CD8-positive, alpha-beta memory T cell (primary cell): ENCODE measurements around the gene CDCA4. TPM values are rescaled to one million over a fixed set of nuclear protein-coding genes. Genes with fewer than 3 reads are reported as not detected.

Experiments
- CTCF ChIA-PET: fragments of 350-600 bp; sonication (Branson Sonifier 250); formaldehyde crosslinking; loops from one replicate; lab custom pipeline; 2021; ENCODE audit warnings: antibody characterized with exemption; lab: Charles Lee
- POLR2A ChIA-PET: fragments of 350-600 bp; sonication (Branson Sonifier 250); formaldehyde crosslinking; loops from one replicate; lab custom pipeline; 2021; ENCODE audit warnings: antibody characterized with exemption; lab: Charles Lee
- DNase-seq, 5 donors: peaks; one replicate each; pipeline versions ENCODE4 v3.0.0 to v3.0.0-alpha.2; 2020 to 2022; ENCODE audit warnings: mixed read lengths in 1 of 5
- H3K27ac ChIP-seq: one replicate; pipeline ENCODE4 v1.7.0; 2013; ENCODE audit warnings: low read depth, mild to moderate bottlenecking, low read length, moderate library complexity
- H3K27me3 ChIP-seq: 2 replicates; pipeline ENCODE4 v1.7.0; 2013; ENCODE audit warnings: low read length, mild to moderate bottlenecking; ENCODE audit not compliant: insufficient read depth, poor library complexity, severe bottlenecking
- H3K36me3 ChIP-seq: 2 replicates; pipeline ENCODE4 v1.7.0; 2013; ENCODE audit warnings: mild to moderate bottlenecking, low read length, moderate library complexity; ENCODE audit not compliant: insufficient read depth
- H3K4me1 ChIP-seq: 2 replicates; pipeline ENCODE4 v1.7.0; 2013; ENCODE audit warnings: mild to moderate bottlenecking, low read length, moderate library complexity; ENCODE audit not compliant: insufficient read depth
- H3K4me3 ChIP-seq: 2 replicates; pipeline ENCODE4 v1.7.0; 2013; ENCODE audit warnings: mild to moderate bottlenecking, low read length
- H3K9me3 ChIP-seq: 2 replicates; pipeline ENCODE4 v1.7.0; 2013; ENCODE audit warnings: mild to moderate bottlenecking, low read length
- H3K27ac Mint-ChIP-seq, 8 donors: one replicate each; pipeline ENCODE4 v1.8.0; 2020 to 2021; ENCODE audit warnings: mixed read lengths in 8 of 8, mild to moderate bottlenecking in 6 of 8, inconsistent platforms in 3 of 8, moderate library complexity in 3 of 8
- H3K27me3 Mint-ChIP-seq, 2 donors: one replicate each; pipeline ENCODE4 v1.8.0; 2020 to 2021; ENCODE audit warnings: mixed read lengths in 2 of 2, mild to moderate bottlenecking in 1 of 2, moderate library complexity in 1 of 2
- H3K36me3 Mint-ChIP-seq, 3 donors: one replicate each; pipeline ENCODE4 v1.8.0; 2020 to 2021; ENCODE audit warnings: mixed read lengths in 3 of 3, inconsistent platforms in 1 of 3, mild to moderate bottlenecking in 1 of 3
- H3K4me1 Mint-ChIP-seq, 3 donors: one replicate each; pipeline ENCODE4 v1.8.0; 2020 to 2021; ENCODE audit warnings: mixed read lengths in 3 of 3, inconsistent platforms in 1 of 3, mild to moderate bottlenecking in 1 of 3
- H3K4me3 Mint-ChIP-seq, 7 donors: one replicate each; pipeline ENCODE4 v1.8.0; 2020 to 2021; ENCODE audit warnings: mixed read lengths in 7 of 7, mild to moderate bottlenecking in 6 of 7, moderate library complexity in 4 of 7, inconsistent platforms in 2 of 7
- H3K9me3 Mint-ChIP-seq, 5 donors: one replicate each; pipeline ENCODE4 v1.8.0; 2020 to 2022; ENCODE audit warnings: mixed read lengths in 5 of 5, mild to moderate bottlenecking in 3 of 5, moderate library complexity in 2 of 5, inconsistent platforms in 1 of 5
- polyA plus RNA-seq: library from polyadenylated mRNA; unstranded; fragments of 300-500 nt; fragmentation: Illumina TruSeq; gene quantifications from one replicate; pipeline ENCODE4 v1.2.3, GENCODE V29; 2021
- total RNA-seq, 2 experiments: library from RNA; stranded (reverse); gene quantifications; one replicate each; pipeline ENCODE4 v1.2.3, GENCODE V29; 2021

The CDCA4 gene
- total and polyA plus RNA-seq, 3 experiments from 2014 or later, result 23.8 to 76.7 (median 73.0) TPM

- Histone ChIP-seq H3K27ac (no peak overlapping the region), H3K9me3 (no peaks in the 10 kb centered on the region), H3K36me3 (no peaks in the 10 kb centered on the region), H3K4me1 (no peaks in the 10 kb centered on the region), H3K4me3 (no peak overlapping the region), H3K27me3 (no peaks in the 10 kb centered on the region)
- peak overlapping the region in 1 of 8 donors; percentile 42 for H3K27ac Mint-ChIP-seq
- CTCF ChIA-PET, result interaction anchor here (1.0 kb wide), 1 partner anchor 46 kb away, joined by 4 read pairs; no protein-coding TSS in a partner anchor
- no peak overlapping the region for H3K4me3 Mint-ChIP-seq
- H3K9me3 Mint-ChIP-seq, result no peaks in the 10 kb centered on the region
- POLR2A ChIA-PET, result no interaction called here
- H3K36me3 Mint-ChIP-seq, result no peaks in the 10 kb centered on the region
- H3K27me3 Mint-ChIP-seq, result no peaks in the 10 kb centered on the region
- no peaks in the 10 kb centered on the region for H3K4me1 Mint-ChIP-seq
- no peak for DNase-seq
These were observed 21.5 kb downstream of the CDCA4 start for GRCh38 chr14:104999361-104999760.

DNA sequence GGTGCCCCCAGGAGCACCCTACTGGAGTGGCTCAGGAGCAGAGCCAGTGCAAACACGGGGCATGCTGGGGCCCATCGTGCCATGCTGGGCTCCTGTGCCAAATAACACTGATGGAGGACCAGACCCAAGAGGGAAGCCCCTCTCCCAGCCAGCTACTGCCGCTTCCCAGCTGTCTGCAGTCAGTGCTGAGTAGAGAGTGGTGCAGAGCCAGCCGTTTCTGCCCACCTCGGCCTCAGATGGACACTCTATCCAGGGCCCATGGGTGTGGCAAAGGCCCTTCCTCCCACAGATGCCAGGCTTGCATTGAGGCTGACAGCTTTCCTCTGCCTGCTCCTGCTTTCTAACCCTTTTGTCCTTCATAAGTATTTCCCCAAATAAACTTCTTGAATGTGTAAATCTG is 22.1 kb downstream of the CDCA4 start:
- Histone ChIP-seq H3K4me1 (no peaks in the 10 kb centered on the region), H3K9me3 (no peaks in the 10 kb centered on the region), H3K27me3 (no peaks in the 10 kb centered on the region), H3K4me3 (no peak overlapping the region), H3K36me3 (no peaks in the 10 kb centered on the region), H3K27ac (no peak overlapping the region)
- no peak for DNase-seq
- Mint-ChIP-seq H3K4me3 (no peak overlapping the region), H3K9me3 (no peaks in the 10 kb centered on the region), H3K27me3 (no peaks in the 10 kb centered on the region), H3K27ac (peak overlapping the region in 3 of 8 donors; percentile 38 to 50 (median 42)), H3K36me3 (no peaks in the 10 kb centered on the region), H3K4me1 (no peaks in the 10 kb centered on the region)
- CTCF ChIA-PET, result interaction anchor here (1.0 to 3.6 kb wide), 3 partner anchors 47 to 92 kb away, joined by 3 to 13 read pairs (median 4); no protein-coding TSS in a partner anchor
- POLR2A ChIA-PET, result no interaction called here

GRCh38 chr14:104996483-104996882 is 24.4 kb downstream of the CDCA4 start:
- no peaks in the 10 kb centered on the region for H3K4me1 ChIP-seq
- no peak overlapping the region for H3K27ac Mint-ChIP-seq
- DNase-seq, result no peak
- no peak overlapping the region for H3K4me3 ChIP-seq
- no peaks in the 10 kb centered on the region for H3K27me3 Mint-ChIP-seq
- H3K4me1 Mint-ChIP-seq, result no peaks in the 10 kb centered on the region
- H3K27ac ChIP-seq, result no peak overlapping the region
- no peaks in the 10 kb centered on the region for H3K9me3 Mint-ChIP-seq
- H3K9me3 ChIP-seq, result no peaks in the 10 kb centered on the region
- ChIA-PET CTCF (interaction anchor here (3.6 kb wide), 1 partner anchor 49 kb away, joined by 13 read pairs; no protein-coding TSS in a partner anchor), POLR2A (no interaction called here)
- no peaks in the 10 kb centered on the region for H3K36me3 Mint-ChIP-seq
- H3K36me3 ChIP-seq, result no peaks in the 10 kb centered on the region
- no peak overlapping the region for H3K4me3 Mint-ChIP-seq
- H3K27me3 ChIP-seq, result no peaks in the 10 kb centered on the region

GRCh38 chr14:104996032-104996431 is 24.9 kb downstream of the CDCA4 start:
- no peaks in the 10 kb centered on the region for H3K36me3 Mint-ChIP-seq
- H3K9me3 Mint-ChIP-seq, result no peaks in the 10 kb centered on the region
- CTCF ChIA-PET, result interaction anchor here (3.6 kb wide), 1 partner anchor 49 kb away, joined by 13 read pairs; no protein-coding TSS in a partner anchor

GRCh38 chr14:104994978-104995377 is 25.9 kb downstream of the CDCA4 start:
- Mint-ChIP-seq H3K4me1 (no peaks in the 10 kb centered on the region), H3K36me3 (no peaks in the 10 kb centered on the region), H3K27me3 (no peaks in the 10 kb centered on the region), H3K4me3 (no peak overlapping the region), H3K9me3 (no peaks in the 10 kb centered on the region), H3K27ac (no peak overlapping the region)
- DNase-seq, result no peak
- Histone ChIP-seq H3K4me1 (no peaks in the 10 kb centered on the region), H3K27me3 (no peaks in the 10 kb centered on the region), H3K4me3 (no peak overlapping the region), H3K9me3 (no peaks in the 10 kb centered on the region), H3K36me3 (no peaks in the 10 kb centered on the region), H3K27ac (no peak overlapping the region)
- POLR2A ChIA-PET, result no interaction called here
- CTCF ChIA-PET, result interaction anchor here (1.8 kb wide), 1 partner anchor 11 kb away, joined by 6 read pairs; no protein-coding TSS in a partner anchor

More at GRCh38 chr14:104996032-104996431, 24.9 kb downstream of the CDCA4 start:
- Mint-ChIP-seq H3K27me3 (no peaks in the 10 kb centered on the region), H3K27ac (no peak overlapping the region), H3K4me3 (no peak overlapping the region), H3K4me1 (no peaks in the 10 kb centered on the region)
- no peaks in the 10 kb centered on the region for H3K36me3 ChIP-seq
- H3K9me3 ChIP-seq, result no peaks in the 10 kb centered on the region
- POLR2A ChIA-PET, result no interaction called here
- no peak overlapping the region for H3K27ac ChIP-seq
- H3K4me1 ChIP-seq, result no peaks in the 10 kb centered on the region
- DNase-seq, result no peak
- no peak overlapping the region for H3K4me3 ChIP-seq
- no peaks in the 10 kb centered on the region for H3K27me3 ChIP-seq

DNA sequence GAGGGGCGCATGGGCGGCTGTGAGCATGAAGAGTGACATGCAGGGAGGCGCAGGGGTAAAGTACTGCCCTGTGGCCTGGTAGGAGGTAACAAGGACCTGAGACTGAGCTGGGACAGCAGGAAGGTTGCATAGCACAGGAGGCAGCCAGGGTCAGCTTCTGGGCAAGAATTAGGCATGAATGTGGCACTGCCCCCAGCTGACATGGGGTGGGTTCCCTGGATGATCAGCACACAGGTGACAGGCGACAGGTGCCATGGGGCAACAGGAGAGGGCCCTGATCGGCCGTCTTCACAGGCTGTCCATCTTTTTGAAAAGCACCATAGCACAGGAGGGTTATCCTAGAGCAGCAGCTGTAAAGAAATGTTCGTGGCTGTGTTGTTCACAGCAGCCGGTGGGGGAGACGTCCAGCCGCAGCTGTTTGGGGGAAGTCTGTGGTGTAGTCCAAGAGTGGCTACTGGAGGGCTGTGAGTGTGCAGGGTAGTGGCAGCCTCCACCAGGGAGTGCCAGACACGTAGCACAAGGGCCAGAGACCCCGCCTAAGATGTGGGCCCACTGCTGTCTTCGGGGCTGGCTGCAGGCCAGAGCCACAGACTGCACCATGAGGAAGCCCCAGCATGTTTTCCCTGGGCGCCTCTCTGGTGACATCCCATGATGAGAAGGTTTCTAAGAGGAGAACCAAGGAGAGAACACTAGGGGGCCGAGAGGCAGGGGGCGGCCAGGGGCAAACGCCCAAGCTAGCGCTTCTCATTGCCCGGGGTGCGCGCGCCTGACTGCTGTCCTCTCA is 26.9 kb downstream of the CDCA4 start:
- no peaks in the 10 kb centered on the region for H3K4me1 Mint-ChIP-seq
- no peaks in the 10 kb centered on the region for H3K36me3 Mint-ChIP-seq
- H3K36me3 ChIP-seq, result no peaks in the 10 kb centered on the region
- H3K9me3 ChIP-seq, result no peaks in the 10 kb centered on the region
- H3K27me3 Mint-ChIP-seq, result no peaks in the 10 kb centered on the region
- H3K4me1 ChIP-seq, result no peaks in the 10 kb centered on the region
- H3K27ac Mint-ChIP-seq, result peak overlapping the region in 1 of 8 donors; percentile 33
- no peak overlapping the region for H3K27ac ChIP-seq
- no peak overlapping the region for H3K4me3 Mint-ChIP-seq
- ChIA-PET CTCF (interaction anchor here (0.8 to 1.8 kb wide), 3 partner anchors 12 to 52 kb away, joined by 3 to 6 read pairs (median 3); no protein-coding TSS in a partner anchor), POLR2A (interaction anchor here (1.5 kb wide), 1 partner anchor 23 kb away, joined by 3 read pairs; no protein-coding TSS in a partner anchor)
- no peak for DNase-seq
- H3K4me3 ChIP-seq, result no peak overlapping the region
- no peaks in the 10 kb centered on the region for H3K9me3 Mint-ChIP-seq
- H3K27me3 ChIP-seq, result no peaks in the 10 kb centered on the region

DNA sequence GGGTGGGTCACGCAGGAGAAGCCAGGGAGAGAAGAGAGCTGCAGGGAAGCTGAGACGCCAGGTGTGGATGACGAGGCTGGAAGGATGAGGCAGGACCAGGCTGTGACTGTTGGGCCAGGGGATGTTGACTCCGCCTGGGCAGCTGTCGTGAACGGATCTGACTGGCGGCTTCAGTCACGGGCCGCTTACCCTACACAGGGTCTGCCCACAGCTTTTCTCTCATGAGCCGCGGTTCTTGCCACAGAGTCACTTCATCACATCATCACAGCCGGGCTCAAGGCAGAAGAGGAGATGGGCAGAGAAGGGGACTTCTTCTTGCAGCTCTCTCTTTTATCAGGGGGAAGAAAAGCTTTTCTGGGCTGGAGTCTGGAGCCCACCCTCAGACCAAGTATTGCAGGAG is 27.6 kb downstream of the CDCA4 start:
- Mint-ChIP-seq H3K27me3 (no peaks in the 10 kb centered on the region), H3K36me3 (no peaks in the 10 kb centered on the region), H3K4me3 (no peak overlapping the region), H3K27ac (peak overlapping the region in 2 of 8 donors; percentile 17 to 54), H3K9me3 (no peaks in the 10 kb centered on the region), H3K4me1 (no peaks in the 10 kb centered on the region)
- ChIA-PET CTCF (interaction anchor here (0.8 to 1.8 kb wide), 3 partner anchors 12 to 53 kb away, joined by 3 to 6 read pairs (median 3); no protein-coding TSS in a partner anchor), POLR2A (interaction anchor here (1.5 kb wide), 1 partner anchor 23 kb away, joined by 3 read pairs; no protein-coding TSS in a partner anchor)
- no peaks in the 10 kb centered on the region for H3K27me3 ChIP-seq
- no peaks in the 10 kb centered on the region for H3K9me3 ChIP-seq
- DNase-seq, result no peak
- no peaks in the 10 kb centered on the region for H3K36me3 ChIP-seq
- no peak overlapping the region for H3K27ac ChIP-seq
- H3K4me1 ChIP-seq, result no peaks in the 10 kb centered on the region
- no peak overlapping the region for H3K4me3 ChIP-seq

DNA sequence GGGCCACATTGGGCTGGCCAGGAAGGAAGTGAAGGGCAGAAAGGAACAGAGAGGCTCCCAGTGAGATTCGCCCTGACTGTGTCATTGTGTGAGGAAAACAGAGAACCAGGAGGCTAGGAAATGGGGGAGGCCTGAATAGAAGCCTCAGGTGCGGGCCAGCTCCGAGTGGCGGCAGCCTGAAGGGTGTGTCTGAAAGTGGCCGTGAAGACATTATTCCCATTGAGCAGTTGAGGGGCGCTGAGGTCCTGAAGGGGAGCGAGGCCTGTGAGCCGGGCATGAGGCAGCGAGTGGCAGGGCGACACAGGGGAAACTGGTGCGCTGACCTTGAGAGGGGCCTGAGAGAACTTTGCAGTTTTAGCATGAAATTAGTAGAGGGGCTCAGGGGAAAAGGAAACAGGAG is 28.4 kb downstream of the CDCA4 start:
- Histone ChIP-seq H3K4me3 (no peak overlapping the region), H3K27me3 (no peaks in the 10 kb centered on the region), H3K4me1 (no peaks in the 10 kb centered on the region), H3K27ac (no peak overlapping the region), H3K36me3 (no peaks in the 10 kb centered on the region), H3K9me3 (no peaks in the 10 kb centered on the region)
- Mint-ChIP-seq H3K4me1 (no peaks in the 10 kb centered on the region), H3K36me3 (no peaks in the 10 kb centered on the region), H3K9me3 (no peaks in the 10 kb centered on the region), H3K4me3 (peak overlapping the region in 1 of 7 donors; percentile 71), H3K27me3 (no peaks in the 10 kb centered on the region), H3K27ac (peak overlapping the region in 1 of 8 donors; percentile 60)
- no peak for DNase-seq
- ChIA-PET CTCF (interaction anchor here (1.0 kb wide), 1 partner anchor 54 kb away, joined by 3 read pairs; no protein-coding TSS in a partner anchor), POLR2A (interaction anchor here (1.5 kb wide), 1 partner anchor 24 kb away, joined by 3 read pairs; no protein-coding TSS in a partner anchor)
